SK-N-SH treated with all-trans-retinoic acid at 6 μM for 48 hours (cell line): ENCODE data around the gene COL21A1.

Experiments
- ATAC-seq: fragments of 200-7000 bp; cut with Tn5 transposase; 3 replicates; pipeline ENCODE4 v1.9.1; 2020; ENCODE audit warnings: mild to moderate bottlenecking, moderate library complexity
- BACH2 ChIP-seq: fragments of 250-450 bp; sonication (Bioruptor Pico); IDR thresholded peaks from 2 replicates; pipeline ENCODE4 v1.9.0; 2021; ENCODE audit warnings: mild to moderate bottlenecking, borderline replicate concordance
- CSDC2 ChIP-seq: fragments of 250-450 bp; sonication (Bioruptor Pico); IDR thresholded peaks from 2 replicates; pipeline ENCODE4 v1.5.0; 2020; ENCODE audit warnings: mild to moderate bottlenecking, moderate library complexity
- ESRRG ChIP-seq: fragments of 250-450 bp; sonication (Bioruptor Pico); IDR thresholded peaks from 2 replicates; pipeline ENCODE4 v1.6.1; 2021; ENCODE audit warnings: mild to moderate bottlenecking
- GLIS3 ChIP-seq: fragments of 250-450 bp; sonication (Bioruptor Pico); IDR thresholded peaks from 2 replicates; pipeline ENCODE4 v1.5.0; 2020; ENCODE audit warnings: mild to moderate bottlenecking, moderate library complexity
- ISL1 ChIP-seq: fragments of 250-450 bp; sonication (Bioruptor Pico); IDR thresholded peaks from 2 replicates; pipeline ENCODE4 v2.1.2; 2022; ENCODE audit warnings: mild to moderate bottlenecking, moderate library complexity
- OSR1 ChIP-seq: fragments of 250-450 bp; sonication (Bioruptor Pico); IDR thresholded peaks from 2 replicates; pipeline ENCODE4 v1.8.0; 2022; ENCODE audit warnings: moderate library complexity, mild to moderate bottlenecking, inconsistent platforms
- PPARA ChIP-seq: fragments of 250-450 bp; sonication (Bioruptor Pico); IDR thresholded peaks from 2 replicates; pipeline ENCODE4 v1.5.0; 2020; ENCODE audit warnings: mild to moderate bottlenecking, borderline replicate concordance
- RARB ChIP-seq: fragments of 250-450 bp; sonication (Bioruptor Pico); IDR thresholded peaks from 2 replicates; pipeline ENCODE4 v1.8.0; 2021; ENCODE audit warnings: mild to moderate bottlenecking, moderate library complexity
- SNAI2 ChIP-seq: fragments of 250-450 bp; sonication (Bioruptor Pico); IDR thresholded peaks from 2 replicates; pipeline ENCODE4 v1.5.0; 2020; ENCODE audit warnings: mild to moderate bottlenecking, moderate library complexity
- TCF4 ChIP-seq: fragments of 250-450 bp; sonication (Bioruptor Pico); IDR thresholded peaks from 2 replicates; pipeline ENCODE4 v1.8.0; 2021; ENCODE audit warnings: mild to moderate bottlenecking, moderate library complexity, borderline replicate concordance
- TOX ChIP-seq: fragments of 250-450 bp; sonication (Bioruptor Pico); IDR thresholded peaks from 2 replicates; pipeline ENCODE4 v1.8.0; 2021; ENCODE audit warnings: mild to moderate bottlenecking, moderate library complexity, borderline replicate concordance
- ZC3H10 ChIP-seq: fragments of 250-450 bp; sonication (Bioruptor Pico); IDR thresholded peaks from 2 replicates; pipeline ENCODE4 v1.5.1; 2021; ENCODE audit warnings: mild to moderate bottlenecking, moderate library complexity
- ZFP3 ChIP-seq: fragments of 250-450 bp; sonication (Bioruptor Pico); IDR thresholded peaks from 2 replicates; pipeline ENCODE4 v1.5.0; 2020; ENCODE audit warnings: mild to moderate bottlenecking, moderate library complexity
- ZFP30 ChIP-seq: fragments of 450-650 bp; formaldehyde crosslinking; IDR thresholded peaks from 2 replicates; pipeline ENCODE4 v1.5.0; 2022; ENCODE audit warnings: mild to moderate bottlenecking, moderate library complexity
- ZNF565 ChIP-seq: fragments of 450-650 bp; formaldehyde crosslinking; conservative IDR thresholded peaks from 2 replicates; pipeline ENCODE4 v1.5.0; 2020; ENCODE audit warnings: low read depth, mild to moderate bottlenecking, moderate library complexity
- ZNF70 ChIP-seq: fragments of 450-650 bp; formaldehyde crosslinking; IDR thresholded peaks from 2 replicates; pipeline ENCODE4 v1.5.0; 2020; ENCODE audit warnings: mild to moderate bottlenecking, moderate library complexity
- ZNF8 ChIP-seq: fragments of 450-650 bp; formaldehyde crosslinking; IDR thresholded peaks from 2 replicates; pipeline ENCODE4 v1.5.0; 2020; ENCODE audit warnings: mild to moderate bottlenecking, moderate library complexity
- TF ChIP-seq, protein P1 (sequence below): fragments of 250-450 bp; sonication (Bioruptor Pico); IDR thresholded peaks from 2 replicates; pipeline ENCODE4 v1.8.0; 2020; ENCODE audit warnings: mild to moderate bottlenecking, moderate library complexity, borderline replicate concordance
- TF ChIP-seq, protein P2 (sequence below): fragments of 250-450 bp; sonication (Bioruptor Pico); IDR thresholded peaks from 2 replicates; pipeline ENCODE4 v1.5.1; 2021; ENCODE audit warnings: mild to moderate bottlenecking, moderate library complexity
- TF ChIP-seq, protein P3 (sequence below): fragments of 250-450 bp; sonication (Bioruptor Pico); IDR thresholded peaks from 2 replicates; pipeline ENCODE4 v1.8.0; 2021; ENCODE audit warnings: low read depth, mild to moderate bottlenecking, moderate library complexity, borderline replicate concordance
- TF ChIP-seq, protein P4 (sequence below): fragments of 250-450 bp; sonication (Bioruptor Pico); IDR thresholded peaks from 2 replicates; pipeline ENCODE4 v1.5.0; 2020; ENCODE audit warnings: mild to moderate bottlenecking, moderate library complexity
- TF ChIP-seq, protein P5 (sequence below): fragments of 250-450 bp; sonication (Bioruptor Pico); IDR thresholded peaks from 2 replicates; pipeline ENCODE4 v1.5.1; 2020; ENCODE audit warnings: low read depth, mild to moderate bottlenecking, moderate library complexity

Gene COL21A1

DNA sequence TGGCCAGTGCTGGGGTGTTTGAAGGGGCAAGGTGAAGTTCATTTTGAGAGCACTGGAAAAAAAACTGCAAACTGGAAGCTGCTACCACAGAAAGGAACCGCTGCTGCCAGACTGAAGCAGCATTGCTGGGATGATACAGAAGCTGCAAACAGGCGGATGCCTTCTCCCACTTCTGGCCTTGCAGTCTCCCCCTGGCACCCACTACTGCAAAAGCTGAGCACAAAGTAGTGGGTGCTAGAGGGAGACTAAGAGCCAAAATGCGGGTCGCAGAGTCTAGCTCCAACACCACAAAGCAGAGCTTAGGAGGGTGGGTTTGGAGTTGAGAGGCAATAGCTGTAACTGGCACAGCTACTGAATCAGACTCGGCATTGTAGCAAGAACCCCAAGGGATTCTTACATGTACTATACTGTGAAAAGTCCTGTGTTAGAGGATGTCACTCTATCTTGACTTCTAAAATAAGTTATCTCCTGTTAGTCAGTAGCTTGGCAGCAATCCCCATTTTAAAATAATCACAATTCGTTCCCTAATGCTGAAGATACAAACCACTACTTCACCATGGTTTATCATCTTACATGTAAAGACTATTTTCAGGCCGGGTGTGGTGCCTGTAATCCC is 44.0 kb upstream of the COL21A1 start:
- no peak for TF ChIP-seq ESRRG (CRISPR knock-in tag)
- TF ChIP-seq TOX (CRISPR knock-in tag), result no peak
- no peak for TF ChIP-seq ISL1 (CRISPR knock-in tag)
- no peak for TF ChIP-seq RARB (CRISPR knock-in tag)
- TF ChIP-seq GLIS3 (CRISPR knock-in tag), result no peak
- TF ChIP-seq, protein P1, sequence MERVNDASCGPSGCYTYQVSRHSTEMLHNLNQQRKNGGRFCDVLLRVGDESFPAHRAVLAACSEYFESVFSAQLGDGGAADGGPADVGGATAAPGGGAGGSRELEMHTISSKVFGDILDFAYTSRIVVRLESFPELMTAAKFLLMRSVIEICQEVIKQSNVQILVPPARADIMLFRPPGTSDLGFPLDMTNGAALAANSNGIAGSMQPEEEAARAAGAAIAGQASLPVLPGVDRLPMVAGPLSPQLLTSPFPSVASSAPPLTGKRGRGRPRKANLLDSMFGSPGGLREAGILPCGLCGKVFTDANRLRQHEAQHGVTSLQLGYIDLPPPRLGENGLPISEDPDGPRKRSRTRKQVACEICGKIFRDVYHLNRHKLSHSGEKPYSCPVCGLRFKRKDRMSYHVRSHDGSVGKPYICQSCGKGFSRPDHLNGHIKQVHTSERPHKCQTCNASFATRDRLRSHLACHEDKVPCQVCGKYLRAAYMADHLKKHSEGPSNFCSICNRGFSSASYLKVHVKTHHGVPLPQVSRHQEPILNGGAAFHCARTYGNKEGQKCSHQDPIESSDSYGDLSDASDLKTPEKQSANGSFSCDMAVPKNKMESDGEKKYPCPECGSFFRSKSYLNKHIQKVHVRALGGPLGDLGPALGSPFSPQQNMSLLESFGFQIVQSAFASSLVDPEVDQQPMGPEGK (CRISPR knock-in tag), result no peak
- no peak for TF ChIP-seq TCF4 (CRISPR knock-in tag)
- no peak for TF ChIP-seq ZFP30 (CRISPR knock-in tag)
- ATAC-seq, result peak; percentile 52

DNA sequence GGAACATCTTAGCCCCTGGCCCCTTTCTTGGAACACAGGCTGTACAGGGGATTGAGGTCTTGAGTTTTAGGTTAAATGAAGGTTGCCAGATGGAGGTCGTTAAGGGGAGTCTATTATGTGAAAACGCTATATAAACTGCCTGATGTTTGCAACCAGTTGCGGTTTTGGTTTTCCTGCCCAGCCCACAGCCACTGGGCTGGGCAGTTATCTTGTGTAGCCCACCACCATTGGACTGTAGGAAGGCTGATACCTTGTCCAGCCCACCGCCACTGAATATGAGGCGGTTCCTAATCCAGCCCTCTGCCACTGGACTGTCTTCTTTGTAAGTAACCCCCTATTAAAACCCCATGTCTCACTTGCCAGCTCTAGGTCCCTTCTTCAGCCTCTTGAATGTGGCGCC is 42.3 kb upstream of the COL21A1 start:
- TF ChIP-seq, protein P2, sequence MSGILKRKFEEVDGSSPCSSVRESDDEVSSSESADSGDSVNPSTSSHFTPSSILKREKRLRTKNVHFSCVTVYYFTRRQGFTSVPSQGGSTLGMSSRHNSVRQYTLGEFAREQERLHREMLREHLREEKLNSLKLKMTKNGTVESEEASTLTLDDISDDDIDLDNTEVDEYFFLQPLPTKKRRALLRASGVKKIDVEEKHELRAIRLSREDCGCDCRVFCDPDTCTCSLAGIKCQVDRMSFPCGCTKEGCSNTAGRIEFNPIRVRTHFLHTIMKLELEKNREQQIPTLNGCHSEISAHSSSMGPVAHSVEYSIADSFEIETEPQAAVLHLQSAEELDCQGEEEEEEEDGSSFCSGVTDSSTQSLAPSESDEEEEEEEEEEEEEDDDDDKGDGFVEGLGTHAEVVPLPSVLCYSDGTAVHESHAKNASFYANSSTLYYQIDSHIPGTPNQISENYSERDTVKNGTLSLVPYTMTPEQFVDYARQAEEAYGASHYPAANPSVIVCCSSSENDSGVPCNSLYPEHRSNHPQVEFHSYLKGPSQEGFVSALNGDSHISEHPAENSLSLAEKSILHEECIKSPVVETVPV (CRISPR knock-in tag), result no peak
- no peak for TF ChIP-seq OSR1
- no peak for TF ChIP-seq TOX (CRISPR knock-in tag)
- no peak for TF ChIP-seq ZNF70 (CRISPR knock-in tag)
- no peak for TF ChIP-seq ZNF8
- no peak for TF ChIP-seq SNAI2 (CRISPR knock-in tag)
- no peak for TF ChIP-seq GLIS3 (CRISPR knock-in tag)
- TF ChIP-seq ZFP3 (CRISPR knock-in tag), result no peak
- TF ChIP-seq ESRRG (CRISPR knock-in tag), result no peak
- no peak for TF ChIP-seq PPARA
- TF ChIP-seq RARB (CRISPR knock-in tag), result no peak
- TF ChIP-seq, protein P3, sequence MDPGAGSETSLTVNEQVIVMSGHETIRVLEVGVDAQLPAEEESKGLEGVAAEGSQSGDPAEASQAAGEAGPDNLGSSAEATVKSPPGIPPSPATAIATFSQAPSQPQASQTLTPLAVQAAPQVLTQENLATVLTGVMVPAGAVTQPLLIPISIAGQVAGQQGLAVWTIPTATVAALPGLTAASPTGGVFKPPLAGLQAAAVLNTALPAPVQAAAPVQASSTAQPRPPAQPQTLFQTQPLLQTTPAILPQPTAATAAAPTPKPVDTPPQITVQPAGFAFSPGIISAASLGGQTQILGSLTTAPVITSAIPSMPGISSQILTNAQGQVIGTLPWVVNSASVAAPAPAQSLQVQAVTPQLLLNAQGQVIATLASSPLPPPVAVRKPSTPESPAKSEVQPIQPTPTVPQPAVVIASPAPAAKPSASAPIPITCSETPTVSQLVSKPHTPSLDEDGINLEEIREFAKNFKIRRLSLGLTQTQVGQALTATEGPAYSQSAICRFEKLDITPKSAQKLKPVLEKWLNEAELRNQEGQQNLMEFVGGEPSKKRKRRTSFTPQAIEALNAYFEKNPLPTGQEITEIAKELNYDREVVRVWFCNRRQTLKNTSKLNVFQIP (CRISPR knock-in tag), result no peak
- TF ChIP-seq BACH2, result no peak
- no peak for TF ChIP-seq TCF4 (CRISPR knock-in tag)
- no peak for TF ChIP-seq ZNF565
- TF ChIP-seq, protein P4, sequence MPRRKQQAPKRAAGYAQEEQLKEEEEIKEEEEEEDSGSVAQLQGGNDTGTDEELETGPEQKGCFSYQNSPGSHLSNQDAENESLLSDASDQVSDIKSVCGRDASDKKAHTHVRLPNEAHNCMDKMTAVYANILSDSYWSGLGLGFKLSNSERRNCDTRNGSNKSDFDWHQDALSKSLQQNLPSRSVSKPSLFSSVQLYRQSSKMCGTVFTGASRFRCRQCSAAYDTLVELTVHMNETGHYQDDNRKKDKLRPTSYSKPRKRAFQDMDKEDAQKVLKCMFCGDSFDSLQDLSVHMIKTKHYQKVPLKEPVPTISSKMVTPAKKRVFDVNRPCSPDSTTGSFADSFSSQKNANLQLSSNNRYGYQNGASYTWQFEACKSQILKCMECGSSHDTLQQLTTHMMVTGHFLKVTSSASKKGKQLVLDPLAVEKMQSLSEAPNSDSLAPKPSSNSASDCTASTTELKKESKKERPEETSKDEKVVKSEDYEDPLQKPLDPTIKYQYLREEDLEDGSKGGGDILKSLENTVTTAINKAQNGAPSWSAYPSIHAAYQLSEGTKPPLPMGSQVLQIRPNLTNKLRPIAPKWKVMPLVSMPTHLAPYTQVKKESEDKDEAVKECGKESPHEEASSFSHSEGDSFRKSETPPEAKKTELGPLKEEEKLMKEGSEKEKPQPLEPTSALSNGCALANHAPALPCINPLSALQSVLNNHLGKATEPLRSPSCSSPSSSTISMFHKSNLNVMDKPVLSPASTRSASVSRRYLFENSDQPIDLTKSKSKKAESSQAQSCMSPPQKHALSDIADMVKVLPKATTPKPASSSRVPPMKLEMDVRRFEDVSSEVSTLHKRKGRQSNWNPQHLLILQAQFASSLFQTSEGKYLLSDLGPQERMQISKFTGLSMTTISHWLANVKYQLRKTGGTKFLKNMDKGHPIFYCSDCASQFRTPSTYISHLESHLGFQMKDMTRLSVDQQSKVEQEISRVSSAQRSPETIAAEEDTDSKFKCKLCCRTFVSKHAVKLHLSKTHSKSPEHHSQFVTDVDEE, result no peak
- TF ChIP-seq, protein P5, sequence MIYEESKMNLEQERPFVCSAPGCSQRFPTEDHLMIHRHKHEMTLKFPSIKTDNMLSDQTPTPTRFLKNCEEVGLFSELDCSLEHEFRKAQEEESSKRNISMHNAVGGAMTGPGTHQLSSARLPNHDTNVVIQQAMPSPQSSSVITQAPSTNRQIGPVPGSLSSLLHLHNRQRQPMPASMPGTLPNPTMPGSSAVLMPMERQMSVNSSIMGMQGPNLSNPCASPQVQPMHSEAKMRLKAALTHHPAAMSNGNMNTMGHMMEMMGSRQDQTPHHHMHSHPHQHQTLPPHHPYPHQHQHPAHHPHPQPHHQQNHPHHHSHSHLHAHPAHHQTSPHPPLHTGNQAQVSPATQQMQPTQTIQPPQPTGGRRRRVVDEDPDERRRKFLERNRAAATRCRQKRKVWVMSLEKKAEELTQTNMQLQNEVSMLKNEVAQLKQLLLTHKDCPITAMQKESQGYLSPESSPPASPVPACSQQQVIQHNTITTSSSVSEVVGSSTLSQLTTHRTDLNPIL, result no peak
- ATAC-seq, result no peak

DNA sequence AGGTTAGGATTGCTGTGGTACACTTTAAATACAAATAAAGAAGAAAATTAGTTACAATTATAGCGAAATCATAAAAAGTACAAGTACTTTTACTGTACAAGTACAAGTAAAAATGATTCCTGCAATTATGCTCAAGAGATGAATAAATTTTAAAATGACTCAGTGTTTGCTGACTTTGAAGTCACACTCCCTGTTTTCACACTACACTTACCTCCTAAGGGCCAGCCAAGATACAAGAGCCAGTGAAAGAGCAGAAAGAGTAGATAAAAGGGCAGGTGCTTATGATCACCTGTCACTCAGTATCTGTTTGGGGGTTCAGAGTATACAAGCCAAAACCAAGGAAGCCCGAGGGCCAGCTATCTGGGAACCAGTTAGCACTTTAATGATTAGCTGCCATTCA is 41.0 kb upstream of the COL21A1 start:
- ATAC-seq, result no peak
- TF ChIP-seq, protein P5, result no peak
- TF ChIP-seq OSR1 (no peak), TCF4 (CRISPR knock-in tag) (no peak), TOX (CRISPR knock-in tag) (no peak), ZC3H10 (CRISPR knock-in tag) (no peak), ZNF70 (CRISPR knock-in tag) (no peak), ZFP3 (CRISPR knock-in tag) (no peak), ZNF8 (no peak), RARB (CRISPR knock-in tag) (no peak), BACH2 (no peak), CSDC2 (no peak)
- TF ChIP-seq, protein P2 (CRISPR knock-in tag), result no peak
- TF ChIP-seq, protein P4, result no peak
